ENCODE measurements around the gene DCXR. TPM values are rescaled to one million over a fixed set of nuclear protein-coding genes. Genes with fewer than 3 reads are reported as not detected.

DCXR gene
- total and polyA plus RNA-seq, 2 of the 13 experiments (the other 11 are each of a cell fraction or from before 2014, with no cell fraction given) = 287 to 311 TPM

- TF ChIP-seq ZFAT (CRISPR knock-in tag; conservative IDR thresholded peaks at IDR 0.05) (peak; percentile 68), NCOR1 (IDR thresholded peaks at IDR 0.05; ENCODE audit: borderline replicate concordance, low read length) (peak; percentile 72), NR0B2 (CRISPR knock-in tag; IDR thresholded peaks at IDR 0.05) (peak; percentile 95), SATB2 (CRISPR knock-in tag; IDR thresholded peaks at IDR 0.05) (peak; percentile 96; the same call in 1 of the 2 replicates), ZBTB8A (CRISPR knock-in tag; IDR thresholded peaks at IDR 0.05; ENCODE audit: borderline replicate concordance, low read depth) (peak; percentile 71), ATRX (CRISPR knock-in tag; IDR thresholded peaks at IDR 0.05; ENCODE audit: borderline replicate concordance) (peak; percentile 31; the same call in 1 of the 2 replicates), FOXJ3 (CRISPR knock-in tag; IDR thresholded peaks at IDR 0.05; ENCODE audit: borderline replicate concordance) (peak; percentile 74; the same call in 1 of the 2 replicates), NR2F1 (CRISPR knock-in tag; IDR thresholded peaks at IDR 0.05) (peak; percentile 11 to 93; a peak in 2 of 4 replicates), HOXA5 (CRISPR knock-in tag; IDR thresholded peaks at IDR 0.05) (peak; percentile 84; the same call in 1 of the 2 replicates), ZNF607 (CRISPR knock-in tag; IDR thresholded peaks at IDR 0.05; ENCODE audit: borderline replicate concordance) (peak; percentile 98), JDP2 (CRISPR knock-in tag; IDR thresholded peaks at IDR 0.05; ENCODE audit: borderline replicate concordance) (peak; percentile 55; the same call in 1 of the 2 replicates), ZBTB1 (CRISPR knock-in tag; IDR thresholded peaks at IDR 0.05; ENCODE audit: borderline replicate concordance) (peak; percentile 88; the same call in 1 of the 2 replicates), ZHX2 (IDR thresholded peaks at IDR 0.05; ENCODE audit: low read depth) (no peak; the same call in 1 of the 2 replicates), ZHX2 (CRISPR knock-in tag; IDR thresholded peaks at IDR 0.05; ENCODE audit: borderline replicate concordance) (peak; percentile 93), ZNF749 (CRISPR knock-in tag; IDR thresholded peaks at IDR 0.05; ENCODE audit: borderline replicate concordance) (peak; percentile 98), NPAS2 (CRISPR knock-in tag; IDR thresholded peaks at IDR 0.05; ENCODE audit: borderline replicate concordance) (peak; percentile 30; the same call in 1 of the 2 replicates), ZNF569 (CRISPR knock-in tag; IDR thresholded peaks at IDR 0.05; ENCODE audit: borderline replicate concordance) (no peak), ZFP90 (CRISPR knock-in tag; IDR thresholded peaks at IDR 0.05; ENCODE audit: borderline replicate concordance) (no peak; the same call in none of the 2 replicates), KDM5A (IDR thresholded peaks at IDR 0.05; ENCODE audit: borderline replicate concordance, low read length) (no peak), ZBTB39 (CRISPR knock-in tag; IDR thresholded peaks at IDR 0.05) (no peak)
Observed at GRCh38 chr17:81992306-81993102, 45.0 kb downstream of the DCXR start (continued).
